ENCODE data around the gene DCST2. TPM values are rescaled to one million over a fixed set of nuclear protein-coding genes. Genes with fewer than 3 reads are reported as not detected.

The DCST2 gene
- total and polyA plus RNA-seq, 9 of the 15 experiments (the other 6 are each of a cell fraction or from before 2014, with no cell fraction given): 0.09 to 0.49 (median 0.11) TPM; not detected in 3

DNA sequence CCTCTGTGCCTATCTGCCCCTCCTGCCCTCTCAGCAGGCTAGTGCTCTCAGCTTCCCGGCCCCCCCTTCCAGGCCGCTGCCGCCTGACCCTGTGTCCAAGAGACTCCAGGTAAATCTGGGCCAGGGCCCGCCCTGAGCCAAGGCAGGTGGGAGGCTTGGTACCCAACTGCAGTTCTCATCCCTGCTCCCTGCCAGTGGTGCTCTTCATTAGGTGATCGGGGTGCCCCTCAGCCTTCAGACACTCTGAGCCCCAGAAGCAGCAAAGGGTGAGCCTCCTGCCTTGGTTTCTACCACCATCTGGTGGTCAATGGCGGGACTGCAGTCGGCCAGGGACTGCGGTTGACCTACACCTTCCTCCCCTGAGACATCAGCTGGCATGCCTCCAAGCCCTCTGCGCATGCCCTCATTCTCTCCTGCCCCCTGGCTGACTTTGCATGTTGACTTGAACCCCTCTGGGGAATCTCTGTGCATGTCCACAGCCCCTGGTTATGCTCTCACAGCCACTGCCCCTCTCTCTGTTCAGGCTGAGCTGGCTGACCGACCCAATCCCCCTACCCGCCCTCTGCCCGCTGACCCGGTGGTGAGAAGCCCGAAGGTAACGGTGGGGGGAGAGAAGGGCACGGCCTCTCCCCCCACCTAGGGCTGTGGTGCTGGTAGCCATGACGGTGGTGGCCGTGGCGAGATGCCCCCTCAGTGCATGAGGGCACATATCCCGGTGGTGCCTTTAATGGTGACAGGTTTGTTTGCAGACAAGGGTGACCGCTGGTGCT, 28.0 kb upstream of the DCST2 start (continued):
- TF ChIP-seq HNRNPUL1 (IDR thresholded peaks at IDR 0.05; ENCODE audit: low read length): no peak
- no peak for TF ChIP-seq ZNF121 (CRISPR knock-in tag; conservative IDR thresholded peaks at IDR 0.05)
- no peak for TF ChIP-seq ZBTB2 (IDR thresholded peaks at IDR 0.05)
- no peak for TF ChIP-seq ELF1 (tag; IDR thresholded peaks at IDR 0.05)

DNA sequence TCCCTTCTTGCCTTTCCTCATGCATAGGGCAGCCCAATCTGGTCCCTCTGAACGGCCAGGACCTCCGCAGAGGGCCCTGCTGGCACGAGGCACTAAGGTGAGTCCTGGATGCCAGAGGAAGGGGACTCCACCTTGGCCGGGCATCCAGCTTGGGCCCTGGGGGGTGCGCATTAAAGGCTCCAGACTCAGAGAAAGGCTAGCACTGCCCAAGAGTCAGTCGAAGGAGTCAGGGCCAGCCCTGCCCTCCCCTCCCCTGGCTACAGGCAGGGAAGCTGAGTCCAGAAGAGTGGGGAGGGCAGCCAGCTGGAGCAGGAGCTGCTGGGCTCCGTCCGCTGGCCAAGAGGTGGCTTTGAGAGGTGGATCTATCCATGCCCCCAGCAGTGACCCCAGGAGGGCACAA, 27.2 kb upstream of the DCST2 start:
- H3K27ac ChIP-seq (ENCODE audit: extremely low read depth, low read depth, low read length): no peak overlapping the region
- H3K9me3 ChIP-seq (replicated peaks; ENCODE audit: control insufficient read depth, insufficient read depth, low read depth, low read length): no peaks in the 10 kb centered on the region
- POLR2A ChIA-PET: interaction anchor here (0.7 to 1.4 kb wide), 4 partner anchors 17 to 120 kb away, joined by 3 to 4 read pairs (median 3); partner anchors contain the start of gene FLAD1
- WGBS (ENCODE audit: insufficient coverage, low coverage, missing lambda C conversion rate): 86% methylated on average over 7 of the region's 8 CpGs
- BruUV-seq (replicated peaks): no TSS peak
- no peak overlapping the region for H3K4me3 ChIP-seq
- no peaks in the 10 kb centered on the region for H3K27me3 ChIP-seq (ENCODE audit: control insufficient read depth in 2 of 2, insufficient read depth in 2 of 2, low read length in 2 of 2)
- H4K20me1 ChIP-seq (replicated peaks; ENCODE audit: control insufficient read depth, insufficient read depth, low read length): no peaks in the 10 kb centered on the region; the same call in 1 of the 2 replicates
- no peak overlapping the region for H3K4me2 ChIP-seq (ENCODE audit: insufficient read depth, low read length)
- intact Hi-C loops (cut with micrococcal nuclease) (loop anchor here (1.0 to 5.0 kb wide), 3 partner anchors 15 to 393 kb away; partner anchors contain the start of genes CKS1B and SHC1), in situ Hi-C loops (cut with MboI) (loop anchor here (5.0 kb wide), 1 partner anchor 103 kb away; the partner anchor contains the start of gene PBXIP1)
- FAIRE-seq (no peak), ATAC-seq (no peak), DNase-seq (ENCODE audit: extremely low read depth in 1 of 4, low spot score in 3 of 4) (no peak)
- peaks cover 9% of the 10 kb centered on the region; the same call in 2 of the 3 replicates for H3K79me2 ChIP-seq (ENCODE audit: control insufficient read depth, insufficient read depth, low read length)
- H3K9me1 ChIP-seq (ENCODE audit: control insufficient read depth, insufficient read depth, low read length): peaks cover 7% of the 10 kb centered on the region
- peaks cover 25 to 55% of the 10 kb centered on the region in 2 experiments for H3K4me1 ChIP-seq (replicated peaks in 1 of 2; ENCODE audit: control insufficient read depth in 2 of 2, insufficient read depth in 2 of 2, low read length in 2 of 2)
- no peak overlapping the region for H3K9ac ChIP-seq (ENCODE audit: insufficient read depth in 1 of 2, low read depth in 2 of 2, low read length in 2 of 2)
- peaks cover 50% of the 10 kb centered on the region; the same call in 2 of the 3 replicates for H3K36me3 ChIP-seq (ENCODE audit: control insufficient read depth, insufficient read depth, low read length)
- CTCF ChIA-PET (ENCODE audit: low intra/inter-chr PET ratio): interaction anchor here (1.2 to 4.0 kb wide), 5 partner anchors 15 to 581 kb away, joined by 3 to 153 read pairs (median 12); partner anchors contain the start of genes EFNA3 and UBE2Q1
- H2AFZ ChIP-seq (ENCODE audit: low read depth, low read length): no peak overlapping the region
- TF ChIP-seq CLOCK (CRISPR knock-in tag; IDR thresholded peaks at IDR 0.05; ENCODE audit: borderline replicate concordance): no peak
- TF ChIP-seq, protein P1, sequence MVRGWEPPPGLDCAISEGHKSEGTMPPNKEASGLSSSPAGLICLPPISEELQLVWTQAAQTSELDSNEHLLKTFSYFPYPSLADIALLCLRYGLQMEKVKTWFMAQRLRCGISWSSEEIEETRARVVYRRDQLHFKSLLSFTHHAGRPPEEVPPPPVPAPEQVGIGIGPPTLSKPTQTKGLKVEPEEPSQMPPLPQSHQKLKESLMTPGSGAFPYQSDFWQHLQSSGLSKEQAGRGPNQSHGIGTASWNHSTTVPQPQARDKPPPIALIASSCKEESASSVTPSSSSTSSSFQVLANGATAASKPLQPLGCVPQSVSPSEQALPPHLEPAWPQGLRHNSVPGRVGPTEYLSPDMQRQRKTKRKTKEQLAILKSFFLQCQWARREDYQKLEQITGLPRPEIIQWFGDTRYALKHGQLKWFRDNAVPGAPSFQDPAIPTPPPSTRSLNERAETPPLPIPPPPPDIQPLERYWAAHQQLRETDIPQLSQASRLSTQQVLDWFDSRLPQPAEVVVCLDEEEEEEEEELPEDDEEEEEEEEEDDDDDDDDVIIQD (CRISPR knock-in tag; IDR thresholded peaks at IDR 0.05): no peak
- TF ChIP-seq MAX (CRISPR knock-in tag; IDR thresholded peaks at IDR 0.05): no peak
- no peak for TF ChIP-seq TFAP4 (CRISPR knock-in tag; IDR thresholded peaks at IDR 0.05; ENCODE audit: borderline replicate concordance)
- TF ChIP-seq ZNF398 (CRISPR knock-in tag; IDR thresholded peaks at IDR 0.05): no peak

Data from K562 (cell line).